ENCODE data around the gene NPBWR2. TPM values are rescaled to one million over a fixed set of nuclear protein-coding genes. Genes with fewer than 3 reads are reported as not detected.

NPBWR2 gene
- total RNA-seq, 1 experiment from 2014 or later = not detected

DNA sequence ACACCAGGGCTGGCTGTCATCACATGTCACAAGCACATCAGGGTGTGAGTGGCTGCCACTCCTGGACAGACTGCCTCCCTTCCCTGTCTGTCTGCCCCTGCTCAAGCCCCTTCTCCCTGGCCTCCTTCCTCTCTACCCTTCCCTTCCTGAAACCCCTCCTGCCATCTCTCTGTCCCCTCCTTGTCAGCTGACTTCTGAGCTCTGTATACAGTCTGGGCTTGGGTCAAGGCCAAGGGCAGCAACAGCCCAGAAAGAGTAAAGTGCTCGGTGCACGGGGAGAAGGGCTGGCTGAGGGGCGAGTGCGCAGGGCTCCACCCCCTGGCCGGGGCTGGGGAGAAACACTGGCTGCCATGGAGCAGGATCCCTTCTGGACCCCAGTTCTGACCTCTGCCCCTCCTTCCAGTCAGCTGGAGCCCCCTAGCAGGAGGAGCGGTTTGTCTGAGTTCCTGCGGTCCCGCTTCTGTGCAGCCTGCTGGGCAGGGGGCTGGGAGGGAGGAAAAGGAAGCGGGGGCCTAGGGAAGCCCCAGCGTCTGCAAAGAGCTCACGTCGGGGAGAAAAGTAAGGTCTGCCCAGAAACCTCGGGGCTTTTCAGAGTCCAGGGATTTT lies 25.1 kb downstream of the NPBWR2 start:
- TF ChIP-seq SIN3A (IDR thresholded peaks at IDR 0.05; ENCODE audit: borderline replicate concordance, insufficient read depth, low read depth, low read length) (no peak), POLR2AphosphoS5 (IDR thresholded peaks at IDR 0.05; ENCODE audit: low read depth, low read length) (no peak)
- TF ChIP-seq, protein P1, sequence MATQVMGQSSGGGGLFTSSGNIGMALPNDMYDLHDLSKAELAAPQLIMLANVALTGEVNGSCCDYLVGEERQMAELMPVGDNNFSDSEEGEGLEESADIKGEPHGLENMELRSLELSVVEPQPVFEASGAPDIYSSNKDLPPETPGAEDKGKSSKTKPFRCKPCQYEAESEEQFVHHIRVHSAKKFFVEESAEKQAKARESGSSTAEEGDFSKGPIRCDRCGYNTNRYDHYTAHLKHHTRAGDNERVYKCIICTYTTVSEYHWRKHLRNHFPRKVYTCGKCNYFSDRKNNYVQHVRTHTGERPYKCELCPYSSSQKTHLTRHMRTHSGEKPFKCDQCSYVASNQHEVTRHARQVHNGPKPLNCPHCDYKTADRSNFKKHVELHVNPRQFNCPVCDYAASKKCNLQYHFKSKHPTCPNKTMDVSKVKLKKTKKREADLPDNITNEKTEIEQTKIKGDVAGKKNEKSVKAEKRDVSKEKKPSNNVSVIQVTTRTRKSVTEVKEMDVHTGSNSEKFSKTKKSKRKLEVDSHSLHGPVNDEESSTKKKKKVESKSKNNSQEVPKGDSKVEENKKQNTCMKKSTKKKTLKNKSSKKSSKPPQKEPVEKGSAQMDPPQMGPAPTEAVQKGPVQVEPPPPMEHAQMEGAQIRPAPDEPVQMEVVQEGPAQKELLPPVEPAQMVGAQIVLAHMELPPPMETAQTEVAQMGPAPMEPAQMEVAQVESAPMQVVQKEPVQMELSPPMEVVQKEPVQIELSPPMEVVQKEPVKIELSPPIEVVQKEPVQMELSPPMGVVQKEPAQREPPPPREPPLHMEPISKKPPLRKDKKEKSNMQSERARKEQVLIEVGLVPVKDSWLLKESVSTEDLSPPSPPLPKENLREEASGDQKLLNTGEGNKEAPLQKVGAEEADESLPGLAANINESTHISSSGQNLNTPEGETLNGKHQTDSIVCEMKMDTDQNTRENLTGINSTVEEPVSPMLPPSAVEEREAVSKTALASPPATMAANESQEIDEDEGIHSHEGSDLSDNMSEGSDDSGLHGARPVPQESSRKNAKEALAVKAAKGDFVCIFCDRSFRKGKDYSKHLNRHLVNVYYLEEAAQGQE (IDR thresholded peaks at IDR 0.05; ENCODE audit: insufficient read depth in 1 of 2, low read depth in 2 of 2, low read length in 1 of 2) = no peak
- ChIA-PET CTCF (no interaction called here), POLR2A (interaction anchor here (0.7 kb wide), 1 partner anchor 23 kb away, joined by 4 read pairs; no protein-coding TSS in a partner anchor)
- in situ Hi-C loops (cut with HindIII; ENCODE audit: low pct_unique_long_range_greater_than_20kb, low sequenced_read_pairs) (no loop called here), intact Hi-C loops (cut with micrococcal nuclease; ENCODE audit: unreplicated experiment) (no loop called here)
- H3K9me3 ChIP-seq (ENCODE audit: control insufficient read depth, insufficient read depth, low read depth, low read length) = no peaks in the 10 kb centered on the region
- no peaks in the 10 kb centered on the region for H3K36me3 ChIP-seq (ENCODE audit: control insufficient read depth, insufficient read depth, low read length)
- no peaks in the 10 kb centered on the region for H3K27me3 ChIP-seq (ENCODE audit: control insufficient read depth, insufficient read depth, low read length)
- DNase-seq (ENCODE audit: low read depth, low spot score) = no peak
- H3K4me3 ChIP-seq (ENCODE audit: low read depth in 2 of 2, low read length in 2 of 2) = no peak overlapping the region
- peaks cover 21% of the 10 kb centered on the region for H3K4me1 ChIP-seq (ENCODE audit: control insufficient read depth, insufficient read depth, low read length)
- no peak overlapping the region for H3K27ac ChIP-seq (ENCODE audit: low read length)
- ATAC-seq = no peak
- BruUV-seq (replicated peaks) = no TSS peak

DNA sequence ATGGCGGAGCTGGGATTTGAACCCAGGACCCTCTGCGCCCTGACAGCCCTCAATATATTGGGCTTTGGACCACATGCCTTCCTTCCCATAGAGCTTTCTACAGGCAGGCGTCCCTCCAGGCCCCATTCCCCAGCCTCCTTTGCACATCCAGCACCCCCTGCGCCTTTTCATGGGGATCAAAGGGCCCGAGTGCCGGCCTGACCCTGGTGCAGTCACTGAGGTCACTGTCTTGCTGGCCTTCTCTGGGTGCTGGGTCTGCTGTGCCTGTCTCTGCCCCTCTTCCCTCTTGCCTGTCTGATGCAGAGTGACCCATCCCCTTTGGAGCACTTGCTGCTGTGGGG lies 25.8 kb downstream of the NPBWR2 start:
- Histone ChIP-seq H3K36me3 (ENCODE audit: control insufficient read depth, insufficient read depth, low read length) (no peaks in the 10 kb centered on the region), H3K4me1 (ENCODE audit: control insufficient read depth, insufficient read depth, low read length) (peaks cover 21% of the 10 kb centered on the region), H3K9me3 (ENCODE audit: control insufficient read depth, insufficient read depth, low read depth, low read length) (no peaks in the 10 kb centered on the region), H3K4me3 (ENCODE audit: low read depth in 2 of 2, low read length in 2 of 2) (no peak overlapping the region), H3K27ac (ENCODE audit: low read length) (no peak overlapping the region), H3K27me3 (ENCODE audit: control insufficient read depth, insufficient read depth, low read length) (no peaks in the 10 kb centered on the region)
- ATAC-seq (no peak), DNase-seq (ENCODE audit: low read depth, low spot score) (no peak)
- ChIA-PET POLR2A (interaction anchor here (0.7 kb wide), 1 partner anchor 23 kb away, joined by 4 read pairs; no protein-coding TSS in a partner anchor), CTCF (interaction anchor here (0.6 kb wide), 1 partner anchor 37 kb away, joined by 3 read pairs; no protein-coding TSS in a partner anchor)
- BruUV-seq (replicated peaks) = no TSS peak
- TF ChIP-seq, protein P2, sequence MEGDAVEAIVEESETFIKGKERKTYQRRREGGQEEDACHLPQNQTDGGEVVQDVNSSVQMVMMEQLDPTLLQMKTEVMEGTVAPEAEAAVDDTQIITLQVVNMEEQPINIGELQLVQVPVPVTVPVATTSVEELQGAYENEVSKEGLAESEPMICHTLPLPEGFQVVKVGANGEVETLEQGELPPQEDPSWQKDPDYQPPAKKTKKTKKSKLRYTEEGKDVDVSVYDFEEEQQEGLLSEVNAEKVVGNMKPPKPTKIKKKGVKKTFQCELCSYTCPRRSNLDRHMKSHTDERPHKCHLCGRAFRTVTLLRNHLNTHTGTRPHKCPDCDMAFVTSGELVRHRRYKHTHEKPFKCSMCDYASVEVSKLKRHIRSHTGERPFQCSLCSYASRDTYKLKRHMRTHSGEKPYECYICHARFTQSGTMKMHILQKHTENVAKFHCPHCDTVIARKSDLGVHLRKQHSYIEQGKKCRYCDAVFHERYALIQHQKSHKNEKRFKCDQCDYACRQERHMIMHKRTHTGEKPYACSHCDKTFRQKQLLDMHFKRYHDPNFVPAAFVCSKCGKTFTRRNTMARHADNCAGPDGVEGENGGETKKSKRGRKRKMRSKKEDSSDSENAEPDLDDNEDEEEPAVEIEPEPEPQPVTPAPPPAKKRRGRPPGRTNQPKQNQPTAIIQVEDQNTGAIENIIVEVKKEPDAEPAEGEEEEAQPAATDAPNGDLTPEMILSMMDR (IDR thresholded peaks at IDR 0.05) = no peak
- in situ Hi-C loops (cut with HindIII; ENCODE audit: low pct_unique_long_range_greater_than_20kb, low sequenced_read_pairs) = no loop called here
- intact Hi-C loops (cut with micrococcal nuclease; ENCODE audit: unreplicated experiment) = no loop called here

DNA sequence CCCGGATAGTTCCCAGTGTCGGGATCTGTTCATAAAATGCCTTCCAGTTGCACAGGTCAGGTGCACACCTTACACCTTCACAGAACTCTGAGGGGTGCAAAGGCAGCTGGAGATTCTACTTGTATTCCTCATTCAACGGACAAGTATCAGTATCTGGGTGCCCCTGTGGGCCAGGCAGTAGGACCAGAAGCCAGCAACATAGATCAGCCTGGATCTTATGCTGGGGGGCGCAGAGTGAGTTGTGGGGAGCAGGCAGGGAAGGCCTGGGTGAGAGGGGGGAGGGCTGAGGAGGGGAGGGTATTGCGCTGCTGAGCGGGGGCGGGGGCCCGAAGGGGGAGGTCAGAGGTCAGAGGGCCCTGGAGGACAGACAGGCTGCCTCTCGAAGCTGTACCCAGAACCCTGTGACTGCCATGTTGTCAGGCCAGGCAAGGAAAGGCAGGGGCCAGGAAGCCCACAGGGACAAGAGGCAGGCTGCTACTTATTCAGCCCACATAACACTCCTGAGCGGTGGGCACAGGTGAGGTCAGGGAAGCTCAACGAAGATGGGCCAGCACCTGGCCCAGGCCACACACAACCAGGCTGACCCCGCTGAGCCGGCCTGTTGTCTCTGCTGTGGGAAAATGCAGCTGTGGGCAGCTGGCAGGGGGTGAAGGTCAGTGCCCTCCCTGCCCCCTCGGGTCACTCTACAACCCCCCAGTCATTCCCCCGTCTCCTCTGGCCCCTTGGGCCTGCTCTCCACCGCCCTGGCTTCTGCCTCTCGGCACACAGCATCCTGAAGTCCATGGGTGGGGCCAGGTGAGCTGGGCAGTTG lies 26.3 kb downstream of the NPBWR2 start:
- H3K4me3 ChIP-seq (ENCODE audit: low read depth in 2 of 2, low read length in 2 of 2) = peak overlapping the region; percentile 63 to 78

More for the DNA sequence above, 26.3 kb downstream of the NPBWR2 start:
- no peaks in the 10 kb centered on the region for H3K27me3 ChIP-seq (ENCODE audit: control insufficient read depth, insufficient read depth, low read length)
- ATAC-seq (peak; percentile 1; the same call in 1 of the 2 replicates), DNase-seq (ENCODE audit: low read depth, low spot score) (no peak)
- intact Hi-C loops (cut with micrococcal nuclease; ENCODE audit: unreplicated experiment) = no loop called here
- ChIA-PET CTCF (interaction anchor here (0.6 kb wide), 1 partner anchor 38 kb away, joined by 3 read pairs; no protein-coding TSS in a partner anchor), POLR2A (no interaction called here)
- no peaks in the 10 kb centered on the region for H3K9me3 ChIP-seq (ENCODE audit: control insufficient read depth, insufficient read depth, low read depth, low read length)
- H3K36me3 ChIP-seq (ENCODE audit: control insufficient read depth, insufficient read depth, low read length) = no peaks in the 10 kb centered on the region
- TF ChIP-seq POLR2AphosphoS5 (IDR thresholded peaks at IDR 0.05; ENCODE audit: low read depth, low read length) = no peak
- TF ChIP-seq, protein P2 (IDR thresholded peaks at IDR 0.05) = no peak
- TF ChIP-seq TCF7L2 (IDR thresholded peaks at IDR 0.05; ENCODE audit: low read depth, low read length) = no peak
- TF ChIP-seq, protein P1 (IDR thresholded peaks at IDR 0.05; ENCODE audit: insufficient read depth in 1 of 2, low read depth in 2 of 2, low read length in 1 of 2) = no peak
- no peak for TF ChIP-seq SIN3A (IDR thresholded peaks at IDR 0.05; ENCODE audit: borderline replicate concordance, insufficient read depth, low read depth, low read length)
- BruUV-seq (replicated peaks) = no TSS peak
- in situ Hi-C loops (cut with HindIII; ENCODE audit: low pct_unique_long_range_greater_than_20kb, low sequenced_read_pairs) = no loop called here
- peak overlapping the region; percentile 54 for H3K27ac ChIP-seq (ENCODE audit: low read length)
- H3K4me1 ChIP-seq (ENCODE audit: control insufficient read depth, insufficient read depth, low read length) = peaks cover 21% of the 10 kb centered on the region
